WERI-Rb-1 (cell line): ENCODE results near the gene TXNRD1.

Experiments
- DNase-seq: peaks from one replicate; pipeline ENCODE4 v3.0.0-alpha.2; 2020
- H3K27ac ChIP-seq: fragments of 250-450 bp; sonication (Bioruptor Pico); 2 replicates; pipeline ENCODE4 v1.5.1; 2020; ENCODE audit warnings: mild to moderate bottlenecking, moderate library complexity
- H3K27me3 ChIP-seq: fragments of 250-450 bp; sonication (Bioruptor Pico); 2 replicates; pipeline ENCODE4 v1.5.1; 2021; ENCODE audit warnings: mild to moderate bottlenecking, low read depth, moderate library complexity; ENCODE audit not compliant: insufficient read depth, severe bottlenecking
- H3K36me3 ChIP-seq: fragments of 250-450 bp; sonication (Bioruptor Pico); 2 replicates; pipeline ENCODE4 v1.5.1; 2020; ENCODE audit warnings: mild to moderate bottlenecking, moderate library complexity
- H3K4me3 ChIP-seq: 2 replicates; pipeline ENCODE4 v1.5.1; 2011; ENCODE audit warnings: low read depth, mild to moderate bottlenecking, control low read depth, low read length
- H3K9me3 ChIP-seq: fragments of 250-450 bp; sonication (Bioruptor Pico); 2 replicates; pipeline ENCODE4 v1.5.1; 2021; ENCODE audit warnings: mild to moderate bottlenecking, moderate library complexity; ENCODE audit not compliant: severe bottlenecking
- TF ChIP-seq, protein P1 (sequence below): IDR thresholded peaks from 2 replicates; pipeline ENCODE4 v1.5.1; 2011; ENCODE audit warnings: low read depth, mild to moderate bottlenecking, control low read depth, inconsistent platforms, low read length

TXNRD1 gene

DNA sequence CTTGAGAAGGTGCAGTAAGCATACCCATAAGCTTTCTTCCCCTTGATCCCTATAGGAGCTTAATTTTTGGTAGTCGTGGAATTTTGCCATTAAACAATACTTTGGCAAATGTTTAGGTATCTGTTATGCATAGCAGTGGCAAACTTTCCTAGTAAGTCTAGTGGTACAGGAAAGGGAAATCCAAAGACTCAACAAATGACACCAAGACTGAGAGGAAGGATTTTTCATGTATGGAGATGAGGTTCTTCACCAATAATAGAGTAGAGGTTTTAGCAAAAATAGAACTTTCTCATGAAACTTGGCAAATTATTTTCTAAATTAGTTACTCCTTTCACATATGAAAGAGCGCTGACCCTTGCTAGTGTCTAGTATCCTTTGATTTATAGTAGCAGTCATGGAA, 90.8 kb downstream of the TXNRD1 start:
- H3K27ac ChIP-seq = no peak overlapping the region
- H3K36me3 ChIP-seq = peaks cover 27% of the 10 kb centered on the region
- TF ChIP-seq, protein P1, sequence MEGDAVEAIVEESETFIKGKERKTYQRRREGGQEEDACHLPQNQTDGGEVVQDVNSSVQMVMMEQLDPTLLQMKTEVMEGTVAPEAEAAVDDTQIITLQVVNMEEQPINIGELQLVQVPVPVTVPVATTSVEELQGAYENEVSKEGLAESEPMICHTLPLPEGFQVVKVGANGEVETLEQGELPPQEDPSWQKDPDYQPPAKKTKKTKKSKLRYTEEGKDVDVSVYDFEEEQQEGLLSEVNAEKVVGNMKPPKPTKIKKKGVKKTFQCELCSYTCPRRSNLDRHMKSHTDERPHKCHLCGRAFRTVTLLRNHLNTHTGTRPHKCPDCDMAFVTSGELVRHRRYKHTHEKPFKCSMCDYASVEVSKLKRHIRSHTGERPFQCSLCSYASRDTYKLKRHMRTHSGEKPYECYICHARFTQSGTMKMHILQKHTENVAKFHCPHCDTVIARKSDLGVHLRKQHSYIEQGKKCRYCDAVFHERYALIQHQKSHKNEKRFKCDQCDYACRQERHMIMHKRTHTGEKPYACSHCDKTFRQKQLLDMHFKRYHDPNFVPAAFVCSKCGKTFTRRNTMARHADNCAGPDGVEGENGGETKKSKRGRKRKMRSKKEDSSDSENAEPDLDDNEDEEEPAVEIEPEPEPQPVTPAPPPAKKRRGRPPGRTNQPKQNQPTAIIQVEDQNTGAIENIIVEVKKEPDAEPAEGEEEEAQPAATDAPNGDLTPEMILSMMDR = no peak

DNA sequence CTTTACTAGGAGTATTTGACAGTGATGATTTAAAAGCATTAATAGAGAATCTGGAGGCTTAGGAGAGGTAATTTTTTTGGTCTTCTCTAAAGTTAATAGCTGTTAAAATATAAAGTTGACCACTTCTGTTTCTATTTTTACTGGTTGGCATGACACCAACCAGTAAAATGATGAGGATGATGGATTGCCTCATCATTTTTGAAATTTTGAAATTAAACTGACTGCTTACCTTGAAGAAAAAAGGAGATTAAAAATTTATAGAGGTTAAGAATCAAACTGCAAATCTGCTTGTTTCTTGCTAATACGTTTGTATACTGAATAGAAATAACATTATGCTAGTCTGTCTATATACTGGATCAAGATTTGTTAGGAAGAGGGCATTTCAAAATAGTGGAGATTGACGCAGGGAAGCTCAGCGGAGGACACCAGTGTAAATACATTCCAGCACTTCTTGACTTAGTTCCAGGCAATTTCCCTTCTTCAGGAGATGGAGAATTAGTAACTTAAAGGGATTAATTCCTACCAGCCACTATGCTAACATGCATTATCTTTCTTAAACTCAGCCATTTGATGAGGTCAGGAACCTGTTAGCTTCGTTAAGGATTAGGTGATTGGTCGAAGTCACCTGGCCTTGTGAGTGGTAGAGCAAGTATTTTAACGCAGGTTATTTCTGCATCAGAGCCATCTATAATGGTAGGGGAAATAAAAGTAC, 91.5 kb downstream of the TXNRD1 start:
- no peak overlapping the region for H3K4me3 ChIP-seq
- no peaks in the 10 kb centered on the region for H3K27me3 ChIP-seq
- no peak overlapping the region for H3K27ac ChIP-seq
- DNase-seq = no peak
- H3K36me3 ChIP-seq = peaks cover 33% of the 10 kb centered on the region
- H3K9me3 ChIP-seq = no peaks in the 10 kb centered on the region
- TF ChIP-seq, protein P1 = no peak

More for the DNA sequence above, 90.8 kb downstream of the TXNRD1 start:
- no peak overlapping the region for H3K4me3 ChIP-seq
- H3K27me3 ChIP-seq = no peaks in the 10 kb centered on the region
- H3K9me3 ChIP-seq = no peaks in the 10 kb centered on the region
- no peak for DNase-seq

DNA sequence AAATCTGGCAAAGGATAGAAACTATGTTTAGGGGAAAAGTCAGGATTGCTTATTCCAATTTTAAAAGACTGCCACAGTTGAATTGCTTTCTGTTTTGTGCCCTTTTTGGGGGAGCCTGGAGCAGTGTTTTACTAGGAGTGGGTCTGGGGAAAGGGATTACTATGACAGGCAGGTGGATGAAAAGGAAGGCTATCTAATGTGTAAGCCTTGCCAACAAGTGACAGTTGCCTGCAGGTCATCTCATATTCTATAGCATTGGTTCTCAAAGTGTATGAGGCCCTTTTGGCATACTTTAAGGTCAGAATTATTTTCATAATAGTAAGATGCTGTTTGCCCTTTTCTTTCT, 92.0 kb downstream of the TXNRD1 start:
- H3K9me3 ChIP-seq = no peaks in the 10 kb centered on the region
- H3K36me3 ChIP-seq = peaks cover 38% of the 10 kb centered on the region
- no peak overlapping the region for H3K27ac ChIP-seq
- TF ChIP-seq, protein P1 = no peak
- H3K27me3 ChIP-seq = no peaks in the 10 kb centered on the region
- DNase-seq = no peak
- no peak overlapping the region for H3K4me3 ChIP-seq

DNA sequence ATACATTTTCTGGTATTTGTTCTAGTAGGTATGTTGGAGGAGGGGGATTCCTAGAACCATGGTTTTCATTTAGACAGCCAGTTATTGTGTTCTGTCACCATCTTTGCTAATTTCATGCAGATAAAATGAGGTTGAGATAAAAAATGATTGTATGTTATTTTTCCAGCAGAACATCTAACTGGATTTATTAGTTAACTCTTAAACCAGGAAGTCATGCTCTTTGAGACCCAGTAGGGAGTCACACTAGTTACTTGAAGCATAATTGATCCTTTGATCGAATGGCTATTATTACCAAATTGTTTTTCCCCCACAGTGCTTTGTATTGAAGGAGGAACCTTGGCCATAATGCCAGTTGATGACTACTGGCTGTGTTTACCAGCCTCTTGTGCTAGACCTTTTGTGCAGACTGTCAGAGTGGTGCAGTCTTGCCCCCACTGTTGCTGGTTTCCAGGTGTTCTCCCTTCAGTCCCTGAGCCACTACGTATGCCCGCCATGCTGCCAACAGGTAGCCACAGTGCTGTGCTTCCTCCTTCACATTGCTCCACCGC, 93.9 kb downstream of the TXNRD1 start:
- peaks cover 42% of the 10 kb centered on the region for H3K36me3 ChIP-seq
- DNase-seq = no peak
- no peak overlapping the region for H3K4me3 ChIP-seq
- TF ChIP-seq, protein P1 = no peak
- H3K9me3 ChIP-seq = no peaks in the 10 kb centered on the region
- no peak overlapping the region for H3K27ac ChIP-seq
- H3K27me3 ChIP-seq = no peaks in the 10 kb centered on the region

DNA sequence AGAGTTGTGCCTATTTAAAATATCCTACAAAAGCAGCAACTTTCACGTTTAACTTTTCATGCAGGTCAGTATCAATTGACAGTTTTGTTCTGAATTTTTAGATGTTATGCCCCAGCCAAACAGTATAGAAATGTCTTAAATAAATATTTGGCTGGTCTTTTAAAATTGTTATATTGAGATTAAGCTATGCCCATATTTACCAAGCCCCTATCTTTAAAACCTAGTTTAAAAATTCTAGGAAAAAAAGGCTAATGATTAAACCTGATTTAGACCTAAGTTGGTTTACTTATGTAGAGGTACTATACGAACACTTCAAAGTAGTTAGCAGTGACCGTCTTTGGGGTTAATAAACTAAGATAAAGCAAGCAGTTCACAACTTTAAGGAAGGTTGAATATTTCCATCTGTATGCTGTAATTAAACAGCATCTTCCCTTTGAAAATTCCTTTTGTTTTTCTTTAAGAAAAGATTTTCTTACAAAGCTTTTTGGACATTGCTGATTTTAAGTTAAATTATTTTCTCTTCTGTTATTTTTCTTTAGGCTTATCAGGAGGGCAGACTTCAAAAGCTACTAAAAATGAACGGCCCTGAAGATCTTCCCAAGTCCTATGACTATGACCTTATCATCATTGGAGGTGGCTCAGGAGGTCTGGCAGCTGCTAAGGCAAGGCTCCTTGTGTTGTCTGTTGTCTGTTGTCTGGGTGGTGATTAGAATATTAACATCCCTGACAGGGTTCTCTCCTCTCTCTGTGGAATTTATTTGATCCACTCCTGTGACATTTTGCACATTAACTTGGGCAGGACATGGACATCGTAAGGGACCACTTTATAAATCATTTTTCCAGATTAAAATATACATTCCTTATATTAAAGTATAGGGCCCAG, 95.4 kb downstream of the TXNRD1 start:
- Histone ChIP-seq H3K36me3 (peaks cover 50% of the 10 kb centered on the region), H3K9me3 (no peaks in the 10 kb centered on the region), H3K4me3 (no peak overlapping the region)

More for the DNA sequence above, 95.4 kb downstream of the TXNRD1 start:
- Histone ChIP-seq H3K27ac (no peak overlapping the region), H3K27me3 (no peaks in the 10 kb centered on the region)
- DNase-seq = no peak
- TF ChIP-seq, protein P1 = no peak
